Anterior cingulate cortex (tissue), 58 donors: Measurements from ENCODE around the gene CENPS.
"Not testable (repeated sequence)": the region's sequence is repeated elsewhere in the genome, so short reads cannot be mapped to it uniquely, and the experiment has no call there.

Experiments
- DNase-seq, 58 donors: peaks; one replicate each; lab custom pipeline; 2025; lab: John Stamatoyannopoulos, UW

The CENPS gene

GRCh38 chr1:10449751-10450150 lies 19.5 kb downstream of the CENPS start, which contains the start of gene CORT:
Gene CORT (plus strand): TSS chr1:10450031. CDS start chr1:10450224, 193 bp downstream.
- DNase-seq: peak in 16 of 58 donors; percentile 3 to 40 (median 21)

- peak in 1 of 58 donors; percentile 9 for DNase-seq
Measured at GRCh38 chr1:10450156-10450814, 20.1 kb downstream of the CENPS start.

GRCh38 chr1:10450836-10451235 lies 20.6 kb downstream of the CENPS start:
- peak in 1 of 58 donors; percentile 19 for DNase-seq

- DNase-seq: peak in 3 of 58 donors; percentile 4 to 20 (median 9)
Measured at GRCh38 chr1:10451287-10451686, 21.1 kb downstream of the CENPS start.

- no peak for DNase-seq
Measured at GRCh38 chr1:10456048-10456447, 25.8 kb downstream of the CENPS start.

- no peak for DNase-seq
Measured at GRCh38 chr1:10456661-10457060, 26.4 kb downstream of the CENPS start.

- not testable (repeated sequence) for DNase-seq
Measured at GRCh38 chr1:10457462-10457861, 27.2 kb downstream of the CENPS start.

- no peak for DNase-seq
Measured at GRCh38 chr1:10457875-10458274, 27.6 kb downstream of the CENPS start.

- no peak for DNase-seq
Measured at GRCh38 chr1:10459184-10459583, 29.0 kb downstream of the CENPS start.

- no peak for DNase-seq
Measured at GRCh38 chr1:10467078-10467477, 36.8 kb downstream of the CENPS start.

- no peak for DNase-seq
Measured at GRCh38 chr1:10470043-10470442, 39.8 kb downstream of the CENPS start.

GRCh38 chr1:10471411-10472219 lies 41.4 kb downstream of the CENPS start:
- DNase-seq: peak in 1 of 58 donors; percentile 54

GRCh38 chr1:10472220-10473144 lies 42.2 kb downstream of the CENPS start, which contains the start of gene DFFA:
Gene DFFA (minus strand): TSS chr1:10472529. CDS start chr1:10472458, 71 bp downstream.
- peak; percentile 15 to 97 (median 90) for DNase-seq

- no peak for DNase-seq
Measured at GRCh38 chr1:10473145-10473765, 43.0 kb downstream of the CENPS start.

GRCh38 chr1:10474309-10474612 lies 44.0 kb downstream of the CENPS start:
- DNase-seq: not testable (repeated sequence)

- peak in 57 of 58 donors; percentile 33 to 88 (median 75) for DNase-seq
Measured at GRCh38 chr1:10474613-10475507, 44.6 kb downstream of the CENPS start, which contains the start of gene PEX14. Gene PEX14 (plus strand): TSS chr1:10474950. CDS start chr1:10474967, 17 bp downstream.

- peak in 2 of 58 donors; percentile 38 to 46 for DNase-seq
Measured at GRCh38 chr1:10475510-10475909, 45.3 kb downstream of the CENPS start.

GRCh38 chr1:10479296-10479695 lies 49.1 kb downstream of the CENPS start:
- DNase-seq: no peak

GRCh38 chr1:10480614-10481013 lies 50.4 kb downstream of the CENPS start:
- DNase-seq: no peak
